GM19468 (cell line): ENCODE measurements around the gene TCF12.
"Not testable (repeated sequence)": the region's sequence is repeated elsewhere in the genome, so short reads cannot be mapped to it uniquely, and the experiment has no call there.

ENCODE experiments used
- ATAC-seq: cut with Tn5 transposase; IDR thresholded peaks from one replicate; pipeline ENCODE4 v1.9.1; 2021; ENCODE audit warnings: mild to moderate bottlenecking, moderate library complexity, moderate number of reproducible peaks; ENCODE audit not compliant: unreplicated experiment; ENCODE audit errors: extremely low read depth

Gene TCF12

DNA sequence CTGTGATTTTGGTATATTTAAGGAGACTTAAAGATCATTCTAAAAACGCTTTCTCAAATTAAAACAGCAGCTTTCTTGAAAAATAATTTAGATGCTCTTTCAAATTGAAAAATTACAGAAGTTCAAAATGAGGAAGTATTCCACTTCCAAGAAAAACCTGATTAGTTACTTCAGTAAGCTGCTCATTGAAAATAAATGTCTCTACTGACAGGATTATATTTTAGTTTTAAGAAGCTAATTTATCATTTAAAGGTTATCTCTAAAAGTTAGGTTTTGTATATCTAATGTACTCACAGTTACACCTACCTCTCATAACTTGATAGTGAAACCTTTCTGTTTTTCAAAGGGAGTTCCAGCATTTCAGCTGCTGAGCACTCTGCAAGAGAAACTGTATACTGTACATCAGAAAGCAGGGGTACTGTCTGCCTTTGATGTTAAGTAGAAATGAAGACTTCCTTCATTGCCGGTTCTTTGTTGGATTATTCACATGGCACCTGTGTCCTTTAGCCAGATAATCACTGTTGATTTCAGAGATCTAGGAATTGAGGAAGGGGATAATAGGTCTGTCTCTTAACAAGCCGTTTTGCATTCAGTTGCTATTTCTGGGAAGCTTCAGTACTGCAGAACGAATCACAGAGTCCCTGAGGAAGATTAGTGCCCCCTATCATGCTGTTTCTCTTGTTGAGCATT lies 161.6 kb downstream of the TCF12 start:
- no peak for ATAC-seq

DNA sequence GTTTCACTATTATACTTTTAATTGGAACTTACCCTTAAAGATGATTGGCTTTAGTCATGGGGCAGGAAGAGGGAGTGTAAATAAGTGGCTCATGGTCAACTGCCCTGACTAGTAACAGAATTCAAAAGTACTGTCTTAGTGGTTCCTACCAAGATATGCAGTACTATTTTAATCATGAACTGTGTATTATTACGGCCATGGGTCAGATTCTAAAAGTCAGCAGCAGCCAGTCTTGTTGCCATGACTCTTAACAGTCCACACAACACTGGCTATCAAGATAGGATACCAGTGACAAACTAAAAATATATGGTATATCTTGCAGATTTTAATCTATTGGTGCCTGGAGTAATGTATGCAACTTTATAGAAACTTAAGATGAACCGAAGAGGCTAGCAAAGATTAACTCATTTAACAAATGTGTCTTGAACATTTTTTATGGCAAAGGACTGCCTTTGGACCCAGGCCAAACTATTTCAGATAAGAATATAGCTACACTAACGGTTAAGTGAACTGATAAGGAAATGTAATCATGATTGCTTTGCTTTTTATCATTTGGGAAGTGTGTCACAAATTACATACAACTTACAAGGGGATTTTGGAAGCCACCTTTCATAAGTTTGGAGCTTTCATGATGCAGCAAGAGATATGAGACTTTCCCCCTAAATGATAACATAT lies 163.7 kb downstream of the TCF12 start:
- ATAC-seq = no peak

DNA sequence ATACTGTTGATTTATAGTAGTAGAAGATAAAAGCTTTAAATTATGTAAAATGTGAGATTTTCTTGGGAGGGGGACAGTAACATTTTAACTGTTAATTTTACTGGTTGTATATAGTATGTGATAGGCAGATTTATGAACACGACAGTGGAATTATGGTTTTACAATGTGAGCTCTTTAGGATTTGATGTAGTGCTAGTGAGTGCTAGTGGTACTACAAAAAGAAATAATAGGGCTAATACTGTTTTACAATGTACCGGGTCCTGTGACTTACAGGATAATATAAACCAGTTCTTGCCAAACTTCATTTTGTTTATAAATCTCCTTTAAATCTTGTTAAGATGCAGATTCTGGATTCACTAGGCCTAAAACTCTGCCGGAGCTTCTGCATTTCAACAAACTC lies 165.7 kb downstream of the TCF12 start:
- ATAC-seq = no peak

DNA sequence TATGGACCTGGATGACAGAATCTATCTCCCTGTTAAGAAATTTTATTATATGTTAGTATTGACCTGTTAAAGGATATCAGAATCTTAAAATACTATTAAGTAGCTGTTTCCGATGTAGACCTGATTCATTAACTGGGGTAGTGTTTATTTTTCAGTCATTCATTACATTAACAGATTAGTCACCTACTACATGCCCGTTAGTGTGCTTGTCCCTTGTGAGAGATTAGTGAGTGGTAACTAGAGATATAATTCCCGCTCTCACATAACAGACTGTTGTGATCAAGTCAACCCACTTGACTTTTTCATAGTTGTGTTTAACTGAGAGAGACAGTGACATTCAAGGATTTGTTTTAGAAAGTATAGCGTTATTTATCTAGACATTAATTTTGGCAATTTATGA lies 166.8 kb downstream of the TCF12 start:
- ATAC-seq = no peak

DNA sequence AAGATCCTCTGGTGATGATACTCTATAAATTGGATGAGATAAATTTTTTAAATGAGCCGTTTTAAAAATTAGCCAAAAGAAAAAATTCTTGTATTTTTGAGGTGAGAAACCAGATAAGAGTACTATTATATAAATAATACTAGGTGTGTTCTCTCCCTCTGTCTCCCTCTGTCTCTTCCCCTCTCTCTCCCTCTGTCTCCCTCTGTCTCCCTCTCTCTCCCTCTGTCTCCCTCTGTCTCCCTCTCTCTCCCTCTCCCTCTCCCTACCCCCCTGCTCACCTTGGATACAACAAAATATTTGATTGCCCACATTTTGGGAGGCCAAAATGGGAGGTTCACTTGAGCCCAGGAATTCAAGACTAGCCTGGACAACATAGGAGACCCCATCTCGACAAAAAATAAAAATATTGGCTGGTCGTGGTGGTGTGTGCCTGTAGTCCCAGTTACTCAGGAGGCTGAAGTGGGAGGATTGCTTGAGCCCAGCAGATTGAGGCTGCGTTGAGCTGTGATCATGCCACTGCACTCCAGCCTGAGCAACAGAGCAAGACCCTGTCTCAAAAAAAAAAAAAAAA lies 168.5 kb downstream of the TCF12 start:
- no peak for ATAC-seq

DNA sequence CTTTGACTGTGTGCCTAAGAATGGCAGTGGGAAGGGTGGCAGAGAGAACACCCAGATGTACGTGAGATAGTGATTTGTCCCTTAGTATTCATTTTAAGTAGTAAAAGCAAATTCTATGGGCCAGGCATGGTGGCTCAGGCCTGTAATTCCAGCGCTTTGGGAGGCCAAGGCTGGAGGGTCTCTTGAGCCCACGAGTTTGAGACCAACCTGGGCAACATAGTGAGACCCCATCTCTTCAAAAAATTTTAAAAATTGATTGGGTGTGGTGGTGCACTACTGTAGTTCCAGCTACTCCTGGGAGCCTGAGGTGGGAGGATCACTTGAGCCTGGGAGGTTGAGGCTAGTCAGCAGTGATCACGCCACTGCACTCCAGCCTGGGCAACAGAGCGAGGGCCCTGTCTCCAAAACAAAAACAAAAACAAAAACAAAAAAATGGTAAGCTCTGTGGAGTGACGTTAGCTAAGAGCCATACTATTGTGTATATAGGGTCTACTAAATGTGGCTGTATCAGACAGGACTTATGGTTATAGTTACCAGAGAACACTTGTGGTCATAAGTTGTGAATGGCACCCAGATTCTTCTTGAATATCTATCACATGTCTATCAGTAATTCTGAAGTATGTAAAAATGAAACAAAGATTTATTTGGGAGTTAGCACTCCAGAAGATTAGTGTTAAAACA lies 171.5 kb downstream of the TCF12 start:
- ATAC-seq = no peak

DNA sequence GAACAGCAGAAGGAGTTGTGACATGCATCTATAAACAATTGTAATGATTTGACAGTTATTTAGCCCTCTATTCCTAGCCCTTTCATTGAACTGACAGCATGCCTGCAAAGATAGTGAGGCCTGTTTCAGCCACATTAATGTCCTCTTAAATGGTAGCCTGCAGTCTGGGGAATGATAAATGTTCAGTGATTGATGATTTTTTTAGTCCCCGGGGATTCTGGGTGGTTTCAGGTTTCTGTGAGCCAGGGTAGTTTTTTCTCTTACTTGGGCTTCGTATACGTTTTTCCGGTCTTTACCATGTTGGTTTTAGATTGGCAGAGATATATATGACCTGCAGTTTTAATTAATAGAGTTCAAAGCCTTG lies 172.0 kb downstream of the TCF12 start:
- no peak for ATAC-seq

DNA sequence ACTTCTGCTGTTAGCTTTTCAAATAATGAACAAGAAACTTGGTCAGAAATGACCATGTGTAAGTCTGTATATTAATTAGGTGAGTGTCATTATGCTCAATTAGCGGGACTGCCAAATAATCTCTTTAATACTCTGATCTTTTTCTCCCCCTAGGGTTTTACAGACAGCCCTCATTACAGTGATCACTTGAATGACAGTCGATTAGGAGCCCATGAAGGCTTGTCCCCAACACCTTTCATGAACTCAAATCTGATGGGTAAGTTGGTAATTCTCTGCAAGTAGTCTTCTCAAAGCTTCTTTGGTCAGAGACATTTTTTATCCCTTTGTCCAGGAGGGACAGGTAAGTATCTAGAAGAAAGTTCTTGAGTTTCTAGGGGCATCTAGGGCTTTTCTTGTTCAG lies 173.2 kb downstream of the TCF12 start:
- ATAC-seq = no peak

DNA sequence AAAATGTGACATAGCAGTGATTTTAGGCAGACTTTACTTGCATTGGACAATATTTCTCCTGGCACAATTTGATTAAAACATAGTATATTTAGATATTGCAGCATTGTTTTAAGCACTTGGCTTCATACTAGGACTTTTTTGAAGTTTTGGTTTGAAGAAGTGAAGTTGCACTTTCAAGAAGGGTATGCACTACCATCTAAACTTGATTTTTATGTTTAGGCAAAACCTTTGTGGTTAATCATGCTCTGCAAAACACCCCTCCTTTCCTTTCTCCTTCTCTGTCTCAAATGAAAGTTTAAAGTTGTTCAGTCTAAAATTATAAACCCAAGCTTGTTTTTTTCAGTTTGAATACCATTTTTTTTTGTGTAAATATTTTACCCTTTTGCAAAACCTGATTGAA lies 173.8 kb downstream of the TCF12 start:
- ATAC-seq = no peak

DNA sequence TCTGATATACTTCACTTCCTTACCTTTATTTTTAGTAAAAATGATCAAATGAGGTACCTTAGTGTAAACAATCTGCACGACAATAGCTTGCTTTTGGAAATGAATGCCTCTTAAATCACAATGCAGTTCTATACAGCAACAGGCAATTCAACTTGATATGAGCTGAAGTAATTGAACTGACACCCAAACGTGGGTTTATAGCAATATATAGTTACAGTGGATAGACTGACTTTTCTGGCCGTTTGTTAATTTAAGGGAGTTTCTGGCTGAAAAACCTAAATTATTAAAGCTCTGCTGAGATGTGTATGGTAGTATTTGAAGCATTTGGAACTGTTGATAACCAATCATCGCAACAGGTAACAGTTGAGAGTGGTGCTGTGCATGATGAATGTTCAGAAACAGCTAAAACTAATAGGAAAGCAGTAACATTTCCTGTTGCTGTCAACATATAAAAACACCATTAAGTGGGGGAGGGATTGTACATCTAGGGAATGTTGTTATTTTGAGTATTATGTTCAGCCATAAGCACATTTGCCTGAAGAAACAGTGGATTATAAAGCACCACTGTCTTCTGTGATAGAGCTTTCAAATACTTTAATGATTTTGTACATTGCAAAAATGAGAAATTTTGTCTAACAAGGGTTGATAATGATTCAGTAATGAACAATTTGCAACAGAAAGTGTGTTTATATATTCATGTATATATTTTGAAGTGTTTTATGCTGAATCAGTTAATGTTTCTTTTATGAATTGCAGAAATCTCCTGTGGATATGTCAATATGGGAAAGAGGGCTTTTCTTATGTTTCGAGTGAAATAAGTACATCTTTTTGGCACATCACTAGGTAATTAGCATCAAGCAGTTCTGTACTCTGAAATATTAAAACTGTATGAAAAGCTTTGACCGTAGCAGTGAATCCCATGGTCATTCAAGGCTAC lies 176.1 kb downstream of the TCF12 start:
- ATAC-seq = no peak

DNA sequence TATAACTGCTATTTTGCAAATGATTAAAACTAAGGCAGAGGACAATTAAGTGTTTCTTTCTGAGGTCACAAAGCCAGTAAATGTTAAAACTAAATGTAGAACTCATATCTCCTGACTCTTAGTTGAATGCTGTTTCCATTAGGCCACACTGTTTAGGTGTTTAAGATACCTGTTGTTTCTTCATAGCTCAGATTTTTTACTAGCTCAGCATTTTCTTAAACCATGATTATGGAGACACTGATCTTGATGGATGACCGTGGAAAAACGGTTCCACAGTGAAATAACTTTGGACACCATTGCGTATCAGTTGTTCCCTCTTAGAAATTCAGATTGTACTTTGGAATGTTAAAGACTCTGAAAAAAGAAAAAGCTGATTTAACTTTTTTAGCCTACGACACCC lies 177.5 kb downstream of the TCF12 start:
- no peak for ATAC-seq

DNA sequence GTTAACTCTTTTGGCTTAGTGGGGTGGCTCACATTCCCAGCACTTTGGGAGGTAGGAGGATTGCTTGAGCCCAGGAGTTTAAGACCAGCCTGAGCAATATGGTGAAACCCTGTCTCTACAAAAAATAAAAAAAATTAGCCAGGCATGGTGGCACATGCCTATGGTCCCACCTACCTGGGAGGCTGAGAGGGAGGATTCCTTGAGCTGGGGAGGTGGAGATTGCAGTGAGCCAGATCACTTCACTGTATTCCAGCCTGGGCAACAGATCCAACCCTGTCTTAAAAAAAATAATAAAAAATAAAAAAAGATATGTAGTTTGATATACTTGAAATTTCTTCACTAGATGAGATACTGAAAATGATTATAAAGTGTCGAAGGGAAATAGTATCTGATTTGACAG lies 178.8 kb downstream of the TCF12 start:
- no peak for ATAC-seq

DNA sequence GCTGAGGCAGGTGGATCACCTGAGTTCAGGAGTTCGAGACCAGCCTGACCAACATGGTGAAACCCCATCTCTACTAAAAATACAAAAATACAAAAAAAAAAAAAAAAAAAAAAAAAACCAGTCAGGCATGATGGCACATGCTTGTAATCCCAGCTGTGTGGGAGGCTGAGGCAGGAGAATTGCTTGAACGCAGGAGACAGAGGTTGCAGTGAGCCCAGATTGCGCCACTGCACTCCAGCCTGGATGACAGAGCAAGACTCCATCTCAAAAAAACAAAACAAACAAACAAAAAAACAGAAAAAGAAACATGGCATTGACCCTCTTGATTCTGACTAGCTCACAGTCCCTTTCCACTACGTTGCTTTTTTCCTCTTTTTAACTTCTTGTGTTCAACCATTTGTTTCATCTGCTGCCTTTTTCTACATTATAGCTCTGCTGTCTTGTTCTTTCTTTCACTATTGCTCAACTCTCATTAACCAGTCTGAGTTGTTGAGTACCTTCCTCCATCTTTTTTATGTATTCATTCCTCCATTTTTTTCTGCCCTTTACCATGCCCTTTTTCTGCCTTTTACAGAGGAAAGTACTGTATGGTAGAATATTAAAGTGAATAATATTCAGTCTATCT lies 179.6 kb downstream of the TCF12 start:
- ATAC-seq = not testable (repeated sequence)

DNA sequence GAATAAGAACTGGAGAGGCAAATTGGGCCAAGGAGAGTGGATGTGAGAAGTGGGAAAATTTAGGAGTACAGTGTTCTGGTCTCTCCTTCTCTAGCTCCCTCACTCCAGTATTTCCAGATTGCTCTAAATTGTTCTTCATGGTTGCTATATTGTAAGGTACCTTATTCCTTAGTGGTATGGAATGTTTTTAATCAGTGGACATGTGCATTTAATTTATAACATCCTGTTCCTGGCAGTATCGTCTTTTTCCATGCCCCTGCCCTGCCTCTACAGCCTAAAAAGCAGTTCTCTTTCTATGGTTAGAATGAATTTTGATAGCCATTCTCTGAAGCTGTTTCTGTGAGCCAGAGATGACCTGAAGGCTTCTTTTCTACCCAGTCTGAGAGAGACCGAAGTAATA lies 180.5 kb downstream of the TCF12 start:
- no peak for ATAC-seq

DNA sequence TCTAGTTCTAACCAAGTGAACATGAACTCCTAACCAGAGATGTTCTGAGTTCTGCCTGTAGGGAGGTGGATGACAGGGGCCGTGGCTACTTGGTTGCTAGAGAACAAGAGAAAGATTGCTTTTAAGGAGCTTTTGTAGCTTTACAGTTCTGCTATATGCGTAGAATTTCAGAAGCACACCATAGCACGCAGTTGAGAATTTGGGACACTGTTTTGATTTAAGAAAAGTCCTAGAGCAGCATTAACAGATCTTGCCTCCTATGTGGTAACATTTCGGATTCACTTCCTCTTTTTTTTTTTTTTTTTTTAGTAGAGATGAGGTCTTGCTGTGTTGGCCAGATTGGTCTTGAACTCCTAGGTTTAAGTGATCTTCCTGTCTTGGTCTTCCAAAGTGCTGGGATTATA lies 181.7 kb downstream of the TCF12 start:
- ATAC-seq = no peak

DNA sequence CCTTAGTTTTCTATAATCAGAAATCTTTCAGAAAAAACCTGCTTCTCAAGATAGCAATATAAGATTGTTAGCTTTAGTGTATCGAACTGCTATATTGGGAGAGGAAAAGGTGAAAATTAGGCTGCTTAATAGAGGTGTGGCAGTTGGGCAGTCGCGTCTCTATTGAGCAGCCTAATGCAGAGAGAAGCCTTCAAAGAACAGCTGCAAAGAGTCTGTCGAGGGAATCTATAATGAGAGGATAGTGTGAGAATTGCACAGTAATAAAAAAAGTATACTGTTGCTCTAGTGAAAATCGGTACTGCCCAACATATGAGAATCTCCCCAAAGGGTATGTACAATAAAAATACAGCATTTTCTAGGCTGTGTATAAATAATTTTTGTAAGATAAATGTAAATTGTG lies 184.4 kb downstream of the TCF12 start:
- ATAC-seq = no peak

DNA sequence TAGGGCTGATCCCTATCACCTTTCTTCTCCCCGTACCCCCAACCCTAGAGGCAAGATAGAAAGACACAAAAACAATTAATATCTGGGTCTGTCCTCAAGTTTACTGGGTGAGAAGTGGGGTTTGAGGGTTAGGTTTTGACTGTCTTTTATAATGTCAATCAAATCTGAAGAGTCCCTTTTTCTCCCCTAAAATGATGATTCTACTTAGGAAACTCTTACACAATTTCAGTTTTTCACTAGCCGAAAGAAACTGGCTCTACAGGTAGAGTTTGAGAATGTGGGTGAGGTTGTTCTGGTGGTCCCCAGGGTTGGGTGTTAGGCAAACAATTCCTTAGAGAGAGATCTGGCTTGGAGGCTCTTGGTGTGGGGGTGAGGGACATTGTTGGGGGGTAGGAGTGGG lies 189.9 kb downstream of the TCF12 start:
- ATAC-seq = no peak

DNA sequence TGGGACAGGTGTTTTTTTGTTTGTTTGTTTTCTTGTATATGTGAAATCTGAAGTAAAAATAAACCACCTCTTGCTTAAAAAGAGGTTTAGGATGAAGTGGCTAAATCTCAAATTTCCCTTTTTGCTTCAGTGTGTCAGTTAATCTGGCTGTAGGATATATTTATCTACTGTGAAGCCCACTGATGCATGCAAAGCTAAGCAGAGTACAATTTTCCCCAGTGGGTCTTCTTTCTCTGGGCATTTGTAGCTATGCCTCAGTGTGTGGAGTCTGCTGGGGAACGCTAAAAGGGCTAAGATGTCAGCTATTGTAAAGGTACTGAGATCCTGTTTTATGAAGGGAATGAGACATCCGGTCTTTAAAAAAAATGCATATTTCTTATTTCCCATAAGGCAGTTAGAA lies 190.6 kb downstream of the TCF12 start:
- ATAC-seq = no peak

DNA sequence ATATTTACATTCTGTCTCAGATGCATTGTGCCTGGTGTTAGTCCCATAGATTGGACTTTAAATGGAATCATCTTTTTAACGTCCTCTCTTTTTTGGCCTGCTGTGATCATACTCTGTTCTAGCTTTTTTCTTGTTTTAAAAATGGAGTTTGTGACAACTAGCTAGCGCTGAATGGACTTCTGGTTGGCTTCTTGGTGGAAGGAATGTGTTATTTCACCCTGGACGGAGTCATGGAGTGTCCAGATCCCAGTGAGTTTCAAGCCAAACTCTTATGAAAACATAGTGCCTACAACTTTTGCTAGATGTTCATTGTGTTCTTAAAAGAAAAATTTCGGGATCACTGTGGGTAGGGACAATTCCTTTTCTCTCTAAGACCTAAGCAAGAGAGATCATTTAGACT lies 192.6 kb downstream of the TCF12 start:
- ATAC-seq = no peak

DNA sequence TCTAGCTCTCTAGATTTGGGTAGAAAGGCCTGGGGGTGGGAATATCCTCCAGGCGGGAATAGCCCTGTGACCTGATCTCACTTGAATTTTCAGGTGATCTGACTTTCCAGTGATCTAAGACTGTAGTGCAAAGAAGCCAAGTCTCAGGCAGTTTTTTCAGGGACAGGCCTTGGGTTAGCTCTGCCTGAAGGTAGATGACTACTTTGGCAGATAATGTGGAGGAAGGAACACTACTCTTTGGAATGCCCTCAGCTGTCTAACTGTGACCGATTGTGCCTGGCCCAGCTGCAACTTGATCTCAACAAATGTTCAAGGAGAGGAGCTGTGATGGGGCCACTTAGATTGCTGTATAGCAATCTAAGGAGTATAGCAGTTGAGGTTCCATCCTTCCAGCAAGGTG lies 193.7 kb downstream of the TCF12 start:
- no peak for ATAC-seq
